SU-DHL-6 (cell line): ENCODE results near the gene KCND3.

Source experiments
- EZH2phosphoT487 ChIP-seq: fragments of 200-600 bp; sonication (generic), shearing (Covaris generic); conservative IDR thresholded peaks from 2 replicates; pipeline ENCODE4 v1.6.1; 2018; ENCODE audit warnings: mild to moderate bottlenecking, antibody characterized with exemption, low read length, moderate library complexity, mixed read lengths
- TF ChIP-seq, protein P1 (sequence below): fragments of 200-600 bp; sonication (generic); IDR thresholded peaks from one replicate; pipeline ENCODE4 v1.5.1; 2017; ENCODE audit warnings: antibody characterized with exemption, mild to moderate bottlenecking, low read length, moderate library complexity; ENCODE audit not compliant: insufficient read depth, poor library complexity, severe bottlenecking

DNA sequence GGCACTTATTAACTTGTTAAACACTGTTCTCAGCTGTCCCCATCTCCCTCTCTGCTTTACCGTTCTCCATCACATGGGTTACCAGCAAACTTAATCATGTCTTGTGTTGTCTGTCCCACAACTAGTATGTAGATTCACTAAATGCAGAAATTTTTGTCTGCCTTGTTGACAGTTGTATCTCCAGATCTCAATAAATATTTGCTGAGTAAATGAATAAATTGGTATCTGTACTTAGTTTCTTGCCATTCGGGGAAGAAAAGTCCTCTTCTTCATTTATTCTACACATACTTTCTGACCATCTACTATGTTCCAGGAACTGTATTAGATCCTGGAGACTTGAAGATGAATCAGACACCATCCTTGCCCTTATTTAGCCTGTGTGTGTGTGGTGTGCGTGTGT, 97.9 kb downstream of the KCND3 start:
- TF ChIP-seq, protein P1, sequence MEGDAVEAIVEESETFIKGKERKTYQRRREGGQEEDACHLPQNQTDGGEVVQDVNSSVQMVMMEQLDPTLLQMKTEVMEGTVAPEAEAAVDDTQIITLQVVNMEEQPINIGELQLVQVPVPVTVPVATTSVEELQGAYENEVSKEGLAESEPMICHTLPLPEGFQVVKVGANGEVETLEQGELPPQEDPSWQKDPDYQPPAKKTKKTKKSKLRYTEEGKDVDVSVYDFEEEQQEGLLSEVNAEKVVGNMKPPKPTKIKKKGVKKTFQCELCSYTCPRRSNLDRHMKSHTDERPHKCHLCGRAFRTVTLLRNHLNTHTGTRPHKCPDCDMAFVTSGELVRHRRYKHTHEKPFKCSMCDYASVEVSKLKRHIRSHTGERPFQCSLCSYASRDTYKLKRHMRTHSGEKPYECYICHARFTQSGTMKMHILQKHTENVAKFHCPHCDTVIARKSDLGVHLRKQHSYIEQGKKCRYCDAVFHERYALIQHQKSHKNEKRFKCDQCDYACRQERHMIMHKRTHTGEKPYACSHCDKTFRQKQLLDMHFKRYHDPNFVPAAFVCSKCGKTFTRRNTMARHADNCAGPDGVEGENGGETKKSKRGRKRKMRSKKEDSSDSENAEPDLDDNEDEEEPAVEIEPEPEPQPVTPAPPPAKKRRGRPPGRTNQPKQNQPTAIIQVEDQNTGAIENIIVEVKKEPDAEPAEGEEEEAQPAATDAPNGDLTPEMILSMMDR = no peak
- TF ChIP-seq EZH2phosphoT487 = no peak
